Ovary (tissue), 3 donors: Measurements from ENCODE around the gene MKS1.

Experiments used
- CTCF ChIP-seq, 3 donors: fragments of 450-650 bp in 2 of 3; fragments of 200-600 bp in 1 of 3; IDR thresholded peaks; one replicate each; pipeline versions ENCODE4 v1.5.1 to v1.8.0; 2016 to 2022; ENCODE audit warnings: antibody characterized with exemption in 3 of 3, mild to moderate bottlenecking in 1 of 3
- EP300 ChIP-seq: sonication (generic); formaldehyde crosslinking; IDR thresholded peaks from one replicate; pipeline ENCODE4 v1.6.1; 2017; ENCODE audit warnings: antibody characterized with exemption
- donor health status: DM: no; HTN: no; CAD: no.

GRCh38 chr17:58166682-58167081 is 52.4 kb downstream of the MKS1 start, which contains the start of gene OR4D2:
- TF ChIP-seq CTCF (IDR thresholded peaks at IDR 0.05) (no peak), EP300 (no peak)
